Measurements from ENCODE around the gene POTEC.
"Not testable (repeated sequence)": the region's sequence is repeated elsewhere in the genome, so short reads cannot be mapped to it uniquely, and the experiment has no call there.

Gene POTEC
- 0 to 0.13 (median 0) reads per million in 18 experiments for total RNA-seq

DNA sequence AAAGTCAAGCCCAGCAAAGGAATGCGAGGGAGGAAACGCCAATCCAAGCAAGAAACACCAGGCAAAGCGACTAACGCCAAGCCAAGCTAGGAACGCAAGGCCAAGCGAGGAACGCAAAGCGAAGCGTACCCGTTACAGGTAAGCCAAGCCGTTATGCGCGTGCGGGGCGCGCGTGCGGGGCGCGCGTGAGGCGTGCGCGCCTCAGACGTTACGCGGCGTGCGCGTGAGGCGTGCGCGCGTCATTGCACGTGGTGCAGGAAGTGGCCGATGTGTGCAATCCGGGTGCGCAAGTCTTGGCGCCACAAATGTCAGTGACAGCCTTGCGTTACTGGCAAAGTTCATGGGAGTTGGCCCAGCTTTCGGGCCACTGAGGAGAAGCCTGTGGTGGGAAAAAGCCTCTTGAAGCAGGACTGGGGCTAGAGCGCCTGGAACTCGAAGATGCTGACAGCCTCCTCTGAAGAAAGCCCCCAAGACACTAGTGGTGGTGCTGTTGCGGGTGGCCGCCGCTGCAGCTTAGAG, at the start of gene POTEC:
POTEC (minus strand) TSS at position 155 of the 519 bp plus-strand sequence. CDS start 454 bp downstream, outside the sequence.
- DNase-seq: not testable (repeated sequence)

DNA sequence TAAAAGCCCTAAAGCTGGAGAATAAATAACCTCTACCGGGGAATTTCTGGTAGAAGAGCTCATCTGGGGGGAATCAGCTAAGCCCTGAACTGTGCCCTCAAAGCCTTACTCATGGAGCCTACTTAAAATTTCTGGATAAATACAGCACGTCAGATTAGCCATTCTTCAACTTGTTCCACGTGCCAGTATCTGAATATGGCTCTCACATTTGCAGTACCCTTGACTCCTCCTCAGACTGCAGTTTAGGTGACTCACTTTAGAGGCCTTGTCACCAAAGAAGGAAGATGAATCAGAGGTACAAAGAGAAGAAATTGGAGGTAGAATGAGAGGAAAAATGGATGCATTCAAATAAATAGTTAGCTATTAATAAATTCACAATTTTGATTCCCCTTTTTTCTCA, 34.6 kb upstream of the POTEC start:
- DNase-seq: no peak

DNA sequence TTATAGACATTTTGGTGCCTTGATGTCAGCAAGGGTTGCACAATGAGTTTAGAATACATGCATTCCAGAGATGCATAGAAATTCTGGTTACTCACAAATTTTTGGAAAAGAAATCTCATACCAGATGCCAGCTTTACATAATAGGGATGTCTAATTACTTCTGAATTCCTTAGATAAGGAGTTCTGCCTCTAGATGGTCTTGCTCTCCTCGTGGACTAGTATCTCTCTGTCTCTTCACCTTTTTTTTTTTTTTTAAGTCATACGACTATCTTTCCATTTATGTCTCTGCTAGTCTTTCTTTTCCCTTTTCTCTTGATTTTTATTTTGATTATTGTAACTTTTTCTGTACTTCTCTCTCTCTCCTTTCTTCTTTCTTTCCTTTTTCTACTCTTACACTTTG, 16.1 kb upstream of the POTEC start:
- DNase-seq: not testable (repeated sequence)

DNA sequence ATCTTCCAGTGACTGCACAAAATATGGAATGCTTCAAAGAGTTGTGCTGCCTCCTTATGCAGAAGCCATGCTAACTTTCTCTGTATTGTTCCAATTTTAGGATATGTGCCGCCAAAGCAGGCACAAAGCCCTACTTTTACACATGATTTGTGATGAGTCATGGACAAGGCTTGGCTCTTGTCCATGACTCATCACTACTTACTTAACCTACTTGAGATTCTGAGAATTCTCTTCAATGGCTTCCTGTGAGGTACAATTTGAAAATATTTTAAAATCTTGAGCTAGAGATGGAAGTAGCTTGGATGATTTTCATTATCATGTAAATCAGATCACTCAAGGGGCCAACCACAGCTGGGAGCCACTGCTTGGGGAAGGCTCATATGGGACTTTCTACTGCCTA, 11.7 kb downstream of the POTEC start:
- DNase-seq: not testable (repeated sequence)

DNA sequence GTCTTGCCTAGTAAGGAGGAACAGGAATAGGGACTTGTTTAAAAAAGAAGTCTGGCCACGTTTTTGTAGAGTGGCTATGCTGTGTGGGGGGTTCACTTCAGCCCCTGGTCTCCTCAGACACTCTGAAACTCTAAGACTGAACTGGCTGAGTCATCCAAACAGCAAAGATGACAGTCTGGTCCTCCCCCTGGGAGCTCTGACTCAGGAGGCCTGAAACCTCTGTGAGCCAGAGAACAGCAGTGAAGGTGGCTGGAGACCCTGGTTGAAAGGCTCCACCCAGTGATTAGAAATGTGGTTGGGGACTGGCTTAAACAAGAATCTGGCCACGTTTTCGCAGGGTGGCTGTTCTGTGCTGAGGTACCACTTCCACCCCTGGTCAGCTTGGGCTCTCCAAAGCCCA, 32.7 kb downstream of the POTEC start:
- not testable (repeated sequence) for DNase-seq

DNA sequence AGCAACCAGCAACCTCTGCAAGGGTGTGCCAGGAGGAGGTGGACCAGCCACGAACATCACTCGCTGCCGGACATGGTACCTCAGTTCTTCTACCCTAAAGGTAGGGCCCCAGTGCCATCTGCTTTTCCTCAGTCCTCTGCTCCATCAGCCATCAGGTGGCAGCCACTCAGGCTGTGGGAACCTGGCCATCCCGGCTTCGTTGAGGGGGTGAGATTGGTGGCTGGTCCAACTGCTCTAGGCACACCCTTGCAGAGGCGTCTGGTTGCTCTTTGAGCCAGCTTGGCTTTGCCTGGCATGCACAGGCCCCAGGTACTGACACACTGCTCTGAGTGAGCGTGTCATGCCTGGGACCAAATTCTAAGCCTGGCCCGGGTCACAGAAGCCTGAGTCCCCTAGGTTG, 39.7 kb downstream of the POTEC start:
- DNase-seq: not testable (repeated sequence)

DNA sequence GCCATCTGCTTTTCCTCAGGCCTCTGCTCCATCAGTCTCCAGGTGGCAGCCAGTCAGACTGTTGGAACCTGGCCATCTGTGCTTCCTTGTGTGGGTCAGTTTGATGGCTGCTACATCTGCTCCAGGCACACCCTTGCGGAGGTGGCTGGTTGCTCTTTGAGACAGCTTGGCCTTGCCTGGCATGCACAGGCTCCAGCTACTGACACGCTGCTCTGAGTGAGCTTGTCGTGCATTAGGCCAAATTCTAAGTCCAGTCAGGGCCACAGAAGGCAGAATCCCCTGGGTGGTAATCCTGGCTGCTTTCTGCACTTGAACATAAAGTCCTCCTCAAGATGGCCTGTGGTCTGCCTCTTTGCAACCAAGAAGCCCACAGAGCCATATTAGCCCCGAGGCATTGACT, 41.5 kb downstream of the POTEC start:
- not testable (repeated sequence) for DNase-seq

DNA sequence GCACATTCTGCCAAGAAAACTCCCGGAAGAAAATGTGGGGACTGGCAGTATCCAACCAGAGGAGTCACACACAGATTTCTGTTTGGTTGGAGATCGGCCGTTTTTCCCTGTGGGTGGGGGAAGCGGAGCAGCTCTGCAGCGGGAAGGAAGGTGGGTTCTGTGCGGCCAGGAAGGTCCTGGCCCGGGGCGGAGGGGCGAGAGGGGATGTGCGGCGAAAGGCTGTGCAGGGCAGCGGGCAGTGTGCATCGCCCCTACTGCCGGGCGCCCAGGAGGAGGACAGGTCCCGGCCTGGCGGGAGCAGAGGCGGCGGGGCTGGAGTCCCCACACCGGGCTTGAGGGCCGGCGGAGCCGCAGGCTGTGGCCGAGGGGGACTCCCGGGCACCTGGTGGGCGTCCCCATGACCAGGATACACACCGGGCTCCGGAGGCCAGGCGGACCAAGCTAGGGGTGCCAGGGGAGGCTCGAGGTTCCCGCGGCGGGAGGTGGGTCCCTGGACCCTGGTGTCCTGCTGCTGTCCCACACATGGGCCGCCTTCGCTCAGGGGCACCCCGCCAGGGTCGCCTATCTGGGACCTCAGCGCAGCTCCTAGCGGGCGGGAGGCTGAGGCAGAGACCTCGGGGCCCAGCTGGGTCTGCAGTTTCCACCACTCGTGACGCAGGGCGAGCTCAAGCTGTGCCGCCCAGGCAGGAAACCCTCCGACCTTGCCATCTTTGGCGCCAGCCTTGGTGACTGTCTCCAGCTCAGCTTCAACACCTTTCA, 54.0 kb downstream of the POTEC start:
- DNase-seq: not testable (repeated sequence)

DNA sequence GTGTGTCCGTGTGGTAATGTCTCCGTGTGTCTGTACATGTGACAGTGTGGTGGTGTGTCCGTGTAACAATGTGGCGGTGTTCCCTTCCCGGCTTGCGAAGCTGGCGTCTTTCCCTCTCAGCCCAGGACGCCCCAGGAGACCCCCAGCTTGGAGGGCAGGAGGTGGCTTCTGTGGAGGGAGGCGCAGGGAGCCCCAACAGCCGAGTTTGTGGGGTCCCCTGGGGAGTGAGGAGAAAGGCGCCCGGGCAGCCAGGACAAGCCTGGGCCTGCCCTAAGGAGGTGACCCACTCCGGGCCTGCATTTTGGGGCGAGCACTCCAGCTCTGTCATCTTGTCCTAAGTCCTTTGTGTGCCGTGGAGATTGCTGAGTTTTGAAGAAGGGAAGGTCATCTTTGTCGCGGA, 54.6 kb downstream of the POTEC start:
- not testable (repeated sequence) for DNase-seq

DNA sequence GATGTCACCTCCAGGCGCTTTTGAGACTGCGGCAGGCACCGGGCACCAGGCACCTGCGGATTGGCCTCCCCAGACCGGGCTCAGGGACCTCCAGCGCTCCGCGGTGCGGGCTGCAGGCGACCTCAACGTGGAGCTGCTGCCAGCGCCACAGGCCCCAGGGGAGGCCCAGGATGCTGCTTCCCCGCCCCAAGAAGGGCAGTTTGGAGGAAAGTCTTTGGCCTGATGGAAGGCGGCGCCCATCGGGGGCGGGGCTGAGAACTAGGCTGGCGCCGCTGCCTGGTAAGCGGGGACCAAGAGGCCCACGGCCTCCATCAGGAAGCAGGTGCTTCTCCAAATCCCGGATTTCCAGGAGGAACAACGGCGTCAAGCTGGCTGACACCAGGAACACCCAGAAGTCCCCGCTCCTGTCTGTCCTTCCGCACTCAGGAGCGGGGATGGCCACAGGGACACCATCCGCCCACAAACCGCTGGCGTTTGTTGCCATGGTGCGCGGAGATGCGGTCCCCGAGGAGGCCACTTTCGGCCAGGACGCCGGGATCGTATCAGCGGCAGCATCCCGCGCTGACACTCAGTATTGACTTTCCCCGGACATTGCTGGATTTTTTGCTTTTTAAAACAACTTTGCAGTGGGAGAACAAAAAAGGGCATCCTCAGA, 56.3 kb downstream of the POTEC start:
- DNase-seq: not testable (repeated sequence)

DNA sequence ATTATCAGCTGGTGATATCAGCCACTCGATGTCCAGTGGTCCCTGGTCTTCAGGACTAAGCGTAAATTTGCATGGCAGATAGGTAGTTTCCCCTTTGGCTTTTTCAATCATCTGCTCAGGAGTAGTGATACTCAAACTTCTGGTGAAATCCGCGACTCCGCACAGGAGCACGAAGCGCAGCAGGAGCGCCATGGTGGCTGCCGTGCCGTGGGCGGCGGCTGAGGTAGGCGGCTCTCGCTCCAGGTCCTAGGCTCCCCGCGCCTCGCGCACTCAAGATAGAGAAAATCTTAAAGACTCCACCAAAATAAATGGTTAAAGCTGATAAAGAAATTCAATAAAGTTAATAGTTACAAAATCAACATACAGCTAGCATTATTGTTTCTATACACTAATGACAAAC, 64.3 kb downstream of the POTEC start:
- DNase-seq: not testable (repeated sequence)

DNA sequence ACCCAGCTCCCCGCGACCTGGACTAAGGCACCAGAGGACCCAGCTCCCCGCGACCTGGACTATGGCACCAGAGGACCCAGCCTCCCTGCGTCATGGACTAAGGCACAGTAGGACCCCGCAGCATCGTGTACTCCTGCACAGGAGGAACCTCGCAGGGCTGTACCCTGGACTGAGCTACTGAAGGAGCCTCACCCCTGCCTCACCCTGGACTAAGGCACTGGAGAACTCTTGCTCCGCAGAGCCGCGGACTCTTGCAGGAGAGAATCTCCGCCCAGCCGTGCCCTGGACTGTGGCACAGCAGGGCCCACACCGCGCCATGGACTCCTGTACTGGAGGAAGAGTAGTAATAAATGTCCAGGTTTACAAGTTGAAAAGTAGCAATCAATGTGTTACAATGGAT, 67.9 kb downstream of the POTEC start:
- DNase-seq: not testable (repeated sequence)

DNA sequence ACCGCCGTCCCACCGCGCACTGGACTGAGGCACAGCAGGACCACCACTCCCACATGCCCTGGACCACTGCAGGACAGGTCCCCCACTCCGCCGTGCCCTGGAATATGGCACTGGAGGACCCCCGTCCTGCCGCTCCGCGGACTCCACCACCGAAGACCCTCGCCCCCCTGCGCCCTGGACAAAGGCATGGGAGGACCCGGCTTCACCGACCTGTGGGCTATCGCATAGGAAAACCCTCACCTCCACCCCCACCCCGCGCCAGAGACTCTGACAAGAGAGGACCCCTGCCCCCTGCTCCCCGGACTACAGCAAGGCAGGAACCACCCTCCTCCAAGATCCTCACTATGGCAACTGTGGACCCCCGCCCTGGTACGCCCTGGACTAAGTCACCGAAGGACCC, 68.6 kb downstream of the POTEC start:
- DNase-seq: not testable (repeated sequence)

DNA sequence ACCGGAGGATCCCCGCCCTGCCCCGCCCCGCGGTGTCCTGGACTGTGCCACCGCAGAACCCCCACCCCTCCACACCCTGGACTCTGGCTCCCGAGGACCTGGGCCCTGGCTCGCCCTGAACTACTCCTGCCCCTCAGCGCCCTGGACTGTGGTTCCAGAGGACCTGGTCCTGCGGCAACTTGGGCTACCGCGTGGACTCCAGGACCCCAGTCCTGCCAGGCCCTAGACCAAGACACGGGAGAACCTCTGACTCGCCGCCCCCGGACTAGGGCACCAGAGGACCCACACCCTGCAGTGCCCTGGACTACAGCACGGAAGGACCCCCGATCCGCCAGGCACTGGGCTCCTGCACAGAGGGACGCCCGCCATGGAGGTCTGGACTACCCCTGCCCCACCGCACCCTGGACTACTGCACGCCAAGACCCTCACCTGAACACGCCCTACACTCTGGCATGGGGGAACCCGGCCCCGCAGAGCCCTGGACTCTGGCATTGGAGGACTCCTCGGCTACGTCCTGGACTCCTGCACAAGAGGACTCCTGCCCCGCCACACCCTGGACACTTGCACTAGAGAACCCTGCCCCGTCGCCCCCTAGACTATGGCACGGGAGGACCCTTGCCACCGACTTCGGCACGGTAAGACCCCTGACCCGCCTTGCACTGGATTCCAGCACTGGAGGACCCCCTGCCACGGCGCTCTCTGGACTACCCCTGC, 69.2 kb downstream of the POTEC start:
- not testable (repeated sequence) for DNase-seq

DNA sequence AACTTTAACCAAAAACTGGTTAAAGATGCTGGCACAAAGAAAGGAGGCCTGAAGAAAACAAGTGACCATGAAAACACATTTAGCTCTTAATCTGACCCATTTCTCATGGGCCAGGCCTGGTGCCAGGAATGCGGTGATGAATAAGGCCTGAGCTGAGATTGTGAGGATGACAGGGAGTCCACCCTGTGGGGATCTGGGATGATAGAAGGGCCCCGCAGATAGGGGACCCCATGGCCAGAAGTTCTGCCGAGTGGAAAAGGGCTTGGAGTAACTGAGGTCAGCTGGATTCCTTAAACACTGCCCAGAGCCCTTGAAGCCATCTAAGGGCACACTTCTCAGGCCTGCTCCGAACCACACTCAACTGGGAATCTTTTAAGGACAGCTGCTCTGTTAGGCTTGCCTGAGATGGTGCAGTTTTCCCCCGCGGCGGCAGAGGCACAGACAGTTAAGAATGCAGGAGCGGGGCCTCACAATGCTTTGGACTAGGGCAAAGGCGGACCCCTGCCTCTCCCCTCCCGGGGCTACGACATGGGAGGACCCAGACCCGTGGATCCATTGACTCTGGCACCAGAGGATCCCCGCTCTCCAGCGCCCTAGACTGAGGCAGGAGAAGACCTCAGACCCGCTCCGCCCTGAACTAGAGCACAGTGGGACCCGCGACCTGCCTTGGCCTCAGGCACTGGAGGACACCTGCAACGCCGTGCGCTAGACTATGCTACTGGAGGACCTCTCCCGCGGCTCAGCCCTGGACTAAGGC, 70.0 kb downstream of the POTEC start:
- not testable (repeated sequence) for DNase-seq

DNA sequence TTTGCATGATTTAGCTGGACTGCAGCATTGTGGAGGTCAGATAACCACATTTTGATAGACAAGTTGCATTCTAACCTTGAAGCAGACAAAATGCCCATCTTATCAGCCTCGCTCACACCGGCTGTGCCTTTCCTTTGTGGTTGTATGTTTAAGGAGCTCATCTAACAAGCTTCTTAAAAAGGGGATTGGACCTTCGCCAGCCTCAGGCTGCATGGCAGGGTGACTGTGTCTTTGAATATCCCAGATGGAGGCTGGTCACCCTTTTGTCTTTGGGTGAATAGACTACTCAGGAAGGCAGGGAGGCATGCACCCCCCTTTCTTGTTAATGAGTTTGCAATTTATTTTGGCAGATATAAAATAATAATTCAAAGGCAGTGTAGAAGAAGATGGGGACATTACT, 72.1 kb downstream of the POTEC start:
- DNase-seq: not testable (repeated sequence)

DNA sequence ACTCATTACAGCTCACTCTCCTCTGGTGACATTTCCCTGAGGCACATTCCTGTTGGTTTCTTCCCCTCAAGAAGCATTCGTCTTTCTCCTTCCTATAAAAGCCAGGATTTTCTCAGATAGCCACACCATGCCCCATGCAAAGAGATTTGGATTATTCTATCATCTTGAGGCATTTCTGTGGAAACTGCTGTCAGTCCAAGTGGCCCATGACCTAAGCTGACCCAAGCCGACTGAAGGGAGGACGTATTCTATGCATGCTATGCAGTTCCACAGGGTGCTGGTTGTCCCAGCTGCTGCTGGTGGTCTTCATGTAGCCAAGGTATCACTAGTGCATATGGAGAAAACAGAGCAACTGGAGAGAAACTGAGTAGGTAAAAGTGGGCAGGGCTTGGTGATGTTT, 73.0 kb downstream of the POTEC start:
- DNase-seq: not testable (repeated sequence)

DNA sequence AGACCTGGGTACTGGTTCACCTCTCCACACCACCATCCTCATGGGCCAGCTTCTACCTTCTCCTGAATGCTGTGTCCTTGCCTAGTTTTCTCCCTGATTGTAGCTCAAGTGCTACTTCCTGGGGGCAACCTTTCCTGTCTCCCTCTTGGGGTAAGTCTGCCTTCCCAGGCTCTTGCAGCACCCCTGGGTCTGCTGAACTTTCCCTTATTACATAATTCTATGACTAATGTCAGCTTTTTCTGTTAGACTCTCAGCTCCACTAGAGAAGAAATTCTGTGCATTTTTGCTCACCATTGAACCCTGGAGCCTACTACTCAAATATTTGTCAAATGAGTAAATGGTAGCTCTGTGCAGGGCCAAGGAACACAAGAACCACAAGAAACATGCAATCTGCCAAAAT, 73.4 kb downstream of the POTEC start:
- not testable (repeated sequence) for DNase-seq

DNA sequence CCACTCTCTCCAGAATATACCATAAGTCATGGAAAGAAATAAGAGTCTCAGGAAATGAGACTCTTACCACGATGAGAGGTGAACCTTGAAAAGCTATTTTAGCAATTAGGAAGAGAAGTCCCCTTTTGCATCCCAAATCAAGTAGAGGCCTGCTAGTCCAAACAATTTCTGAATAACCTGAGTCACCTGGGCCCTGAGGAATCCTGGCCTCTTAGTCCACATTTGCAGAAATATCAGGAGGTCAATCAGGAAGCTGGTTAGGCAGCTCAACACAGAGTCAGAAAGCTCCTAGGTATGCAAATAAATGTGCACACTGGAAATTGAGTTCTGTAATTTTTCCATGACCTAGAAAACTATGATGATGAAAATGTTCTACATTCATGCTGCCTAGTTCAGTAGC, 77.4 kb downstream of the POTEC start:
- DNase-seq: not testable (repeated sequence)

Measured in inflammatory macrophage (primary cell).